ENCODE results near the gene VILL.
A peak's percentile ranks its signal among the peaks of the same experiment; 100 is the strongest.

VILL gene

GRCh38 chr3:38000965-38001455 lies 10.4 kb downstream of the VILL start:
- DNase-seq (ENCODE audit: low read depth in 3 of 3) = no peak

GRCh38 chr3:38001456-38002081 lies 11.0 kb downstream of the VILL start:
- no peak for DNase-seq (ENCODE audit: low read depth in 3 of 3)

GRCh38 chr3:38002291-38002876 lies 11.8 kb downstream of the VILL start:
- no peak for DNase-seq (ENCODE audit: low read depth in 3 of 3)

- no peak for DNase-seq (ENCODE audit: low read depth in 3 of 3)
Observed at GRCh38 chr3:38002940-38003339, 12.4 kb downstream of the VILL start.

GRCh38 chr3:38003371-38003816 lies 12.8 kb downstream of the VILL start:
- peak; percentile 27 to 57 (median 38) for DNase-seq (ENCODE audit: low read depth in 3 of 3)

GRCh38 chr3:38003817-38004414 lies 13.3 kb downstream of the VILL start:
- no peak for DNase-seq (ENCODE audit: low read depth in 3 of 3)

GRCh38 chr3:38004415-38005075 lies 14.0 kb downstream of the VILL start:
- DNase-seq (ENCODE audit: low read depth in 3 of 3) = peak in 1 of 3 donors; percentile 23

- DNase-seq (ENCODE audit: low read depth in 3 of 3) = no peak
Observed at GRCh38 chr3:38005076-38006020, 14.8 kb downstream of the VILL start.

- DNase-seq (ENCODE audit: low read depth in 3 of 3) = no peak
Observed at GRCh38 chr3:38006031-38006430, 15.4 kb downstream of the VILL start.

- no peak for DNase-seq (ENCODE audit: low read depth in 3 of 3)
Observed at GRCh38 chr3:38006445-38006995, 15.9 kb downstream of the VILL start.

GRCh38 chr3:38007754-38008090 lies 17.1 kb downstream of the VILL start:
- DNase-seq (ENCODE audit: low read depth in 3 of 3) = no peak

GRCh38 chr3:38008191-38008701 lies 17.7 kb downstream of the VILL start:
- no peak for DNase-seq (ENCODE audit: low read depth in 3 of 3)

GRCh38 chr3:38008971-38009580 lies 18.5 kb downstream of the VILL start:
- DNase-seq (ENCODE audit: low read depth in 3 of 3) = no peak

- no peak for DNase-seq (ENCODE audit: low read depth in 3 of 3)
Observed at GRCh38 chr3:38009807-38010591, 19.4 kb downstream of the VILL start.

GRCh38 chr3:38011111-38011510 lies 20.5 kb downstream of the VILL start:
- DNase-seq (ENCODE audit: low read depth in 3 of 3) = no peak

GRCh38 chr3:38015485-38015884 lies 24.9 kb downstream of the VILL start:
- DNase-seq (ENCODE audit: low read depth in 3 of 3) = no peak

- no peak for DNase-seq (ENCODE audit: low read depth in 3 of 3)
Observed at GRCh38 chr3:38015984-38016383, 25.4 kb downstream of the VILL start.

GRCh38 chr3:38016410-38016809 lies 25.8 kb downstream of the VILL start:
- DNase-seq (ENCODE audit: low read depth in 3 of 3) = no peak

GRCh38 chr3:38016847-38017444 lies 26.4 kb downstream of the VILL start:
- no peak for DNase-seq (ENCODE audit: low read depth in 3 of 3)

Measured in stimulated activated CD4-positive, alpha-beta T cell treated with anti-CD3 and anti-CD28 coated beads, TNF-alpha, amount 100 ng/mL, for 48 hours (primary cell).